Raji (cell line): ENCODE data around the gene GANC.

Source experiments
- POLR2A ChIP-seq: IDR thresholded peaks from 2 replicates; pipeline ENCODE4 v1.6.1; 2011; ENCODE audit warnings: low read depth, low read length, control low read depth; ENCODE audit not compliant: insufficient read depth

GANC gene

DNA sequence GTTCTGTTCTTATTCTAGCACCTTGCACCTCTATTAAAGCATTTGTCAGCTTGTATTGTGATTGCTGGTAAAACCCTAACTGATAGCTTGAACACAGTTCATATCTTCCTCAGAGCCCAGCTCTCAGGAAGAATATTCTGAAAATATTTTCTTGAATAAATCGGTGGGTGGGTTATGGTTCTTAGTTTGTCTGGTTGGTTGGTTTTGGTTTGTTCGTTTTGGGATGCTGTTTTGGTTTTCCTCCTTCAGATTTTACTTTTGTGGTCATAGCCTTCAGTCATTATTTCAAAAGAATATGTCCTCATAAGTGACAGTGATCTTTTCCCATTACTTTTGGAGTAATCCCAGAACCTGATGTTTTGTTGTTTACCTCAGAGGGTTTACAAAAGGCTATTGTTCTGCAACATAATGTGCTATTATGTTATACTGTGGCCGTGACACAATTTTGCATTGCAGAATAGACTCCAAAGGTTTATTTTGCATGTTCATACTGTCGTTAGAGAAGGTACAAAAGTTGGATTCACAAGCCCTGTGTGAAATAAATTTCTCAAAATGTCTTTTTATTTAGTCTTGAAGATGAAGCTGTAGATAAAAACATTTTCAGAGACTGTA, 2.9 kb downstream of the GANC start:
- no peak for TF ChIP-seq POLR2A

DNA sequence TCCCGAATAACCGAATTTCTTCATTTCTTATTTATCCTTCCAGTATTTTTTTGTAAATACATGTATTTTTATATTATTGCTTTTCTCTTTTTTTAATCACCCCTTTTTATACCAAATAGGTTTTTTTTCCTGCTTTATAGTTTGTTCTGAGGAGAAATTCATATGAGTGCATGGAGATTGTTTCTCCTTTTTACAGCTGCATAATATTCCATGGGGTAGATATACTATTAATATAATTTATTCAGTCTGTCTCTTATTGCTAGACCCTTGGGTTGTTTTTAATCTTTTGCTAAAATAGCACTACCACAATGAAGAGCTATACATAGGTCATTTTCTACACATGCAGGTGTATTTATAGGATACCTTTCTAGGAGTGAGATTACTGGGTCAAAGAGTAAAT, 3.8 kb downstream of the GANC start:
- TF ChIP-seq POLR2A, result no peak

DNA sequence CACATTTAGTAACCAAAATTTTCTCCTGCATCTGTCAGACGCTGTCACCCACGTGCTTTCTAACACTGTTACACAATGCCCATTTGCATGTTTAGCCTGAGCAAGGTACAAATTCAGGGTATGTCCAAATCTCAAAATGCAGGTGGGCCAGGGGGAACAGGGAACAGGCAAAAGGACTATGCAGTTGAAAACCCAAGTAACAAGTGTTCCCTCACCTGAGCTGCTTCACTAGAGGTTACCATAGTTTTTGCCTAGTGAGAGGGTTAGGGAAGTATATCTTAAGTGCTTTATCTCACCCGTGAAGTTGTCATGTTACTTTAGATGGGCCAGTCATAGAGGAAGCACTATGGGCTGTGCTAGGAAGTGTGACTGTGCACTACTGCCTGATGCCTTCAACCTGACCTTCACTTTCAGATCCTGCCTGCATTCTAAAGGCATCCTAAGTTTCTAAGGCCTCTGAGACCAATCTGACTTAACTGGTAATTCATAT, 6.3 kb downstream of the GANC start:
- TF ChIP-seq POLR2A, result no peak

DNA sequence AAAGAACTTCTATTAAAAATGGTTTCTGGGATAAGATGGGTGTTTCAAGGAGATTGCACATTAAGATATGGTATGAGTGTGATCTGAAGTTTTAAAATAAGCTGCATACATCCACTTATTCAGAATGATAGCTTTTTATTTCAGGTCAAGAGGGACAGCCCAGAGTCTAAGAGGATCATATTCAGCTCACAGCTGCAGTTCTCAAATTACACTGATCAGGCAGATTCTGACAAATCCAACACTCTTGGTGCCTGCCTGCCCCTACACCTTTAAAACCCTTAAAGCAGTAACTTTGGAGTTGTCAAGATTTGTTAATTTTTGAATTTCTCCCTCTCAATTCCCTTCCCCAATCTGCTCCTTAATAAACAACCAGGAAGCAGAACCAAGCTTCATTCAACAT, 9.3 kb downstream of the GANC start:
- TF ChIP-seq POLR2A, result no peak

DNA sequence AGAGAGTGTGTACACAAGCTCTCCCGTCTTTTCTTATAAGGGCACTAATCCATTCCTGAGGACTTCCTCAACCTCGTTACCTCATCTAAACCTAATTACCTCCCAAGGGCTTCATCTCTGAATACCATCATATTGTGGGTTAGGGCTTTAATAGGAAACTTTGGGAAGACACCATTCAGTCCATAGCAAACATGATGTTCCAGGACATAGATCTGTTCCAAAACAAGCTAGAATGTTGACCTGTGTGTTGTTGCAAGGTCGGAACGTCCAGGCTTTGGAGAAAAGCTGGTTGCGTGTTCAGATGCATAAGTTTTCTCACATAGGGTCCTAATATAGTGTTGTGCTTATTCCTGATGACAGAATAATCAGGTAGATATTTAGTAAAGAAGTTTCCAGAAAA, 9.9 kb downstream of the GANC start:
- no peak for TF ChIP-seq POLR2A

DNA sequence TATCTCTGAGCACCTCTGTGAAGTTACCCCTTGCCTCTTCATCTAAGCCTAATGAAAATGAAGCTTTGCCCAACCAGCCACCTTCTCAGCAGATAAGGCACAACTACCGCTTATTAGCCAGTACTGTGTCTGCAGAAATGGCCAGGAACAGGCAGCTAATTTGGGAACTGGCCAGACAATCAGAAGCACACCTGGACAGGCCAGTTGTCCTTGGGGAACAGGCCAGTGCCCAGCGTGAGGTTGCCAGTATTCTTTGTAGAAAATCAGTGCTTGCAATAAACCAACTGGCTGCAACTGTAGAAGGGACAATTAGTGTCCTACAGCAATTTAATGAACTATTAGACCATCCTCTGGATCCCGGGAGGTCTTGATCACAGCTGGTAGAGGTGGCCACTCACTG, 10.7 kb downstream of the GANC start:
- TF ChIP-seq POLR2A, result no peak

DNA sequence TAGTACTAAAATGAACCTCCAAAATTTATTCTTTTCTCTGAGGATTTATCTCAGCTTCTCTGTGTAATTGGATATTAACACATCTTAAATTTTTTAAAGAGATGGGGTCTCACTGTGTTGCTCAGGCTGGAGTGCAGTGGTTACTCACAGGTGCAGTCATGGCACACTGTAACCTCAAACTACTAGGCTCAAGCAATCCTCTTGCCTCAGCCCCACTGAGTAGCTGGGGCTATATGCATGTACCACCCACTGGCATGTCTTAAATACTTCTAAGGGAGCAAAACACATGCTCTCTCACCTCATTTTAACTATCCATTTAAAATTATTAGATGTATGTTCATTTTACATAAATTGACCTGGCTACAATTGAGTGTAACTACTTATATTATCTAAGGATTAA, 11.6 kb downstream of the GANC start:
- no peak for TF ChIP-seq POLR2A

DNA sequence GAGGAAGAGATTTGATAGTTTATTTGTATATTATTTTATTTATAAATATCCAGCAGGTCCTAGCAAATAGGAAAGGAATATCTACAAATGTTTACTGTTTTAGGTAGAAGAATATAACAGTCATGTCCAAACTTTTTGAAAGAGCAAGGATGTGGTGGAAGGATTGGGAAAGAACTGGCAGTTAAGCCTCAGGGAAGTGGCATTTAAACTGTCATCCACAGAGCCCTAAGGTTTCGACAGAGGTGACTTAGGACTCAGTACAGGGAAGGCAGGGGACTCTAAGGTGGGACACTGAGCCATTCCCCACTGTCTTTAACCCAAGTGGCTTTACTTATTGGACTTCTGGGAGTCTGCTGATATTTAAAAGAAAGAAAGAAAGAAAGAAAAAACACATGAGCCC, 12.0 kb downstream of the GANC start:
- TF ChIP-seq POLR2A, result no peak

DNA sequence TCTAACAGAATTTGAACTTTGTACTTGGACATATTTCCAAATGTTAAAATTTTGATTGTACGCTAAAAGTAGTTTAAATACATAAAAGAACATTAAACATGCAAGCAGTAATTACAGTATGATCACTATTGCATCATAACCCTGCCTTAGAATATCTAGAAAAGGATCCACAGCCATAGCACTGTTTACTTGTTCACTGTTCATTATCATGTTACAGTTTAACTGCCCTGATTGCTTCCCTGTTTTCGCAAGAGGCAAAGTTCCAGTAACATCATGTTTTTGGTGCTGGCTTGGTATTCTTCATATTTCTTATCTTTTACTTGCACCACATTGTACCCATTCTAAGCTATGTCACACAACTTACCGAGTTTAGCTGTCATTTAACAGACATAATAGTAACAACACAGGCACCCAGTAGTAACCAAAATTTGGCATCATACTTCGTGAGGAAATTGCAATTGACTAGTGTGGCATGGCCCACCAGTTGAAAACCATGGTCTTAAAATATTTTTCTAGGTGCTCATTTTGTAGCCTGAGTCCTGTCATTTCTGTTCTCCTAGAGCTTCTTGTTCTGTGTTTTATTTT, 13.5 kb downstream of the GANC start:
- no peak for TF ChIP-seq POLR2A

DNA sequence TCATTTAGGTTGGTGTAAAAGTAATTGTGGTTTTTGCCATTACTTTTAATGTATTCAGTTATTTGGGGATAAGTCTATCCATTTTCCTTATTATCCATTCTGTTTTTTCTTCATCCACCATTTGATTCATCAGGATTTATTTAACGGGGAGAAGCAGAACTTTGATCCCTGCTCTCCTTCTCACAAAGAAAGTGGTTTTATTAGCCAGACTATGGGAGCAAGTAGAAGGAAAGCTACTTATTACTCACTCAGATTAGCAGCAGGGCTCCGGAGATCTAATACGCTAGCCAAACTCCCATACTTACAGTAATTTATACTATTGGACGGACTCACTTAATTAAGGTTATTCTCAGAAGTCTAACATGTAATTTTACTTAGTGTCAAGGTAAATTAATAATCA, 14.9 kb downstream of the GANC start:
- no peak for TF ChIP-seq POLR2A

DNA sequence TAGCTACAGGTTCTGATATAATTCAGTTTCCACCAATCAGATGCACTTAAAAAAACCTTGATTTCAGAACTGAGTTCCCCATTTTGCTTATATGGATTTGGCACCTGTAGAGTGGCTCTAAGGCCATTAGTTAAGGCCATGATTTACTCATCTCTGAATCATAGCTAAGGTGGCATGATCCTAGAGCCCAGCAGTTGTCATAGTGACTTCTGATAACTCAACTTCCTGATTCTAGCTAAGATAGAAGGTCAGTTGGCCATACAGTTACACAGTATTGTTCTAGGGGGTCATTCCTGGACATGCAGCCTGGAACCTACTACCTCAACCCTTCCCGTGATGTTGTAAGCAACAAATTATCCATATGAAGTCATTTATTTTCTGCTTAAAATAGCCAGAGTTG, 16.2 kb downstream of the GANC start:
- no peak for TF ChIP-seq POLR2A

DNA sequence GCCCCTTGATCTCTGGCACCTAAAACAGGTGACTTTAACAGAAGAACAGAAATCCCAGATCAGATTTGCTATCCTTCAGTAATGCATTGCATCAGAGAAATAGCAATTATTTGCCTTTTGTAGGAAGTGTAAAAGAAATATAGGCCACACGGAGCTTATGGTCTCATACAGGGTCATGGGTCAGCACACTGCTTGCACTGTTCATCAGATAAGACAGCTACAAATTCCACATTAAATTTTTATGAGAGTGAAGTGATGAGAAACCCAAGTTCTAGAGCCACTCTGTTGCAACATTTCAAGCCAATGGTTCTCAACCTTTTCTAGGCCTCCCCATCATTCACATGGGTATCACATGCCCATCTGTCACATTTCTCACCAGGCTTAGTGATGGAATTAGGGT, 33.7 kb downstream of the GANC start:
- no peak for TF ChIP-seq POLR2A

DNA sequence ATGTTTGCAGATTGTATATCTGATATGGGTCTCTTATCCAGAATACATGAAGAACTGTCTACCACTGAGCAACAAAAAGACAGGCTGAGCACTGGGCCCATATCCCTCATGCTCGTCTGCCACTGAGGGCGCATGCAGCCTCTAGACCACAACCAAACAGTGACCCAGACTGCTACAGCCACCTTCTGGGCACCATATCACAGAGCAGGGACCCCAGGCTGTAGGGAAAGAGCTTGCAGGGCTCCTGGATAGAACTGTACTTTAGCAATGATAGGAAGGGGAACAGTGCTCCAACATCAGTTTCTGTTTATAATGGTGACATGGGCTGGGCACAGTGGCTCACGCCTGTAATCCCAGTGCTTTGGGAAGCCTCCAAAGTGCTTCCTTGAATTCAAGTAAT, 40.5 kb downstream of the GANC start:
- TF ChIP-seq POLR2A, result no peak

DNA sequence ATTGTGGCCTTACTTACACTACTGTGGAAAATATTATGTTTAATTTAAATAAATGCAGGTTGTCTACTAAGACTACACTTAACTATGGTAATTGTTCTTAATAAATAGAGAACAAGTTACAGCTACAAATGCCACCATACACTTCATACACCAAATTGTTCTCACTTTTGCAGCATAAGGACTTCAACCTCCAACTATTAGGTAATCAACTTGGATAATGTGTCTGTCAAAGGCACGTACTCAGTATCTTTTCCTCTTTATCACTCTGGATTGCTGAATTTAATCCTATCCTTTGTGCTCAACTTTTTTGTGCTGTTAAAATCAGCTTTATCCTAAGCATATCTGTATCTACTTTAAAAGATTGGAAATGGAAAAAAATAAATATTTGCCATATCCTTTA, 41.8 kb downstream of the GANC start:
- no peak for TF ChIP-seq POLR2A

DNA sequence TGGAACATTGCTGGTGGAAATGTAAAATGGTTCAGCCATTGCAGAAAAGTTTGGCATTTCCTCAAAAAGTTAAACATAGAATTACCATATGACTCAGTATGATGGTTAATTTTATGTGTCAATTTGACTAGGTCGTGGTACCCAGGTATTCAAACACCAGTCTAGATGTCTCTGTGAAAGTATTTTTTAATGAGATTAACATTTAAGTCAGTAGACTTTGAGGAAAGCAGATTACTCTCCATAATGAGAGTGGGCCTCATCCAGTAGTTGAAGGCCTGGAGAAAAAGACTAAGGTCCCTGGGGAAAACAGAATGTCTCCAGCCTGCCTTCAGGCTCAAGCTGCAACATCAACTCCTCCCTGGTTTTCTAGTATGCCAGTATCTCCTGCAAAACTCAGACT, 42.5 kb downstream of the GANC start:
- TF ChIP-seq POLR2A, result no peak

DNA sequence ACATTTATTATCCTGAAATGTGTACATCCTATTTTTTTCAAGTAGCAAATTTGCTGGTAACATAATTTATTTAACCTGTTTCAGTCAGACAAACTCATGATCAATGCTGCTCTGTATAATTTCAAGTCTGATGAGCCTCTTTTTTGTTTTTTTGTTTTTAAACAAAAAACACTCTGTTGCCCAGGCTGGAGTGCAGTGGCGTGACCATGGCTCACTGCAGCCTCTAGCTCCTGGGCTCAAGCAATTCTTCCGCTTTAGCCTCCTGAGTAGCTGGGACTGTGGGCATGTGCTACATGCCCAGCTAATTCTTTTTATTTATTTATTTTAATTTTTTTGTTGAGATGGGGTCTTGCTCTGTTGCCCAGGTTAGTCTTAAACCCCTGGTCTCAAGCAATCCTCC, 46.2 kb downstream of the GANC start:
- no peak for TF ChIP-seq POLR2A

DNA sequence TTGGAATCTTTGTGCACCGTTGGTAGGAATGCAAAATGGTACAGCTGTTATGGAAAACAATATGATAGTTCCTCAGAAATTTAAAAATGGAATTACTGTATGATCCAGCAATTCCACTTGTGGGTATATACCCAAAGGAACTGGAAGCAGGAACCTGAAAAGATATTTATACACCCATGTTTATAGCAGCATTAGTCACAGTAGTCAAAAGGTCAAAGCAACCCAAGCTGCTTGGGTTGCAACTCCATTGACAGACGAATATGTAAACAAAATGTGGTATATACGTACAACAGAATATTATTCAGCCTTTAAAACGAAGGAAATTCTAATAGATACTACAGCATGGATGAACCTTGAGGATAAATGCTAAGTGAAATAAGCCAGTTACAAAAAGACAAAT, 51.3 kb downstream of the GANC start:
- TF ChIP-seq POLR2A, result no peak
